SK-N-SH (cell line): ENCODE measurements around the gene DUSP16. TPM values are rescaled to one million over a fixed set of nuclear protein-coding genes. Genes with fewer than 3 reads are reported as not detected.
A peak's percentile ranks its signal among the peaks of the same experiment; 100 is the strongest.

Source experiments
- CTCF ChIA-PET: fragments of 300-600, 350-600 bp; formaldehyde crosslinking; extraction: SDS; loops from one replicate; lab custom pipeline; 2021; lab: Yijun Ruan, JAX
- POLR2A ChIA-PET: fragments of 350-600 bp; sonication (Branson Sonifier 250); formaldehyde crosslinking; extraction: SDS; loops from one replicate; lab custom pipeline; 2020; ENCODE audit warnings: antibody characterized with exemption, inconsistent platforms; lab: Yijun Ruan, JAX
- DNase-seq: peaks from one replicate; pipeline ENCODE4 v3.0.0; 2012
- H2AFZ ChIP-seq: fragments of 200-600 bp; sonication (generic); 2 replicates; pipeline ENCODE4 v1.8.1; 2016; ENCODE audit warnings: antibody characterized with exemption, mild to moderate bottlenecking, low read depth
- H3F3A ChIP-seq: fragments of 200-600 bp; sonication (generic); replicated peaks from 2 replicates; pipeline ENCODE3; 2016; ENCODE audit warnings: antibody characterized with exemption, mild to moderate bottlenecking; ENCODE audit not compliant: insufficient read depth
- H3K27ac ChIP-seq, 2 experiments: fragments of 200-500 bp in 1 of 2; fragments of 200-600 bp in 1 of 2; sonication (Bioruptor generic) in 1 of 2; sonication (generic), shearing (Covaris generic) in 1 of 2; 2 replicates each; pipeline versions ENCODE4 v1.5.1 to v1.6.1; 2014 to 2016; ENCODE audit warnings: low read depth in 2 of 2, inconsistent platforms in 1 of 2, low read length in 1 of 2, mild to moderate bottlenecking in 1 of 2, mixed read lengths in 1 of 2
- H3K27me3 ChIP-seq: fragments of 200-600 bp; sonication (generic), shearing (Covaris generic); 2 replicates; pipeline ENCODE4 v1.6.1; 2016; ENCODE audit warnings: mixed run types; ENCODE audit not compliant: insufficient read depth
- H3K36me3 ChIP-seq, 2 experiments: fragments of 200-500 bp in 1 of 2; fragments of 200-600 bp in 1 of 2; sonication (Bioruptor generic) in 1 of 2; sonication (generic) in 1 of 2; replicated peaks in 1 of 2; 2 replicates each; pipeline versions ENCODE3 to v1.5.1; 2014 to 2016; ENCODE audit warnings: low read length in 1 of 2, mild to moderate bottlenecking in 1 of 2; ENCODE audit not compliant: insufficient read depth in 2 of 2, control insufficient read depth in 1 of 2
- H3K4me1 ChIP-seq, 2 experiments: fragments of 200-500 bp in 1 of 2; fragments of 200-600 bp in 1 of 2; sonication (Bioruptor generic) in 1 of 2; sonication (generic), shearing (Covaris generic) in 1 of 2; 2 replicates each; pipeline versions ENCODE4 v1.5.1 to v1.6.1; 2014 to 2016; ENCODE audit warnings: low read depth in 1 of 2, low read length in 1 of 2, mixed run types in 1 of 2; ENCODE audit not compliant: insufficient read depth in 2 of 2, control insufficient read depth in 1 of 2
- H3K4me2 ChIP-seq: fragments of 200-600 bp; sonication (generic), shearing (Covaris generic); 2 replicates; pipeline ENCODE4 v1.6.1; 2017; ENCODE audit warnings: mixed run types
- H3K4me3 ChIP-seq, 2 experiments: fragments of 200-500 bp in 1 of 2; fragments of 200-600 bp in 1 of 2; sonication (Bioruptor generic) in 1 of 2; sonication (generic), shearing (Covaris generic) in 1 of 2; 2 replicates each; pipeline versions ENCODE4 v1.5.1 to v1.8.1; 2014 to 2016; ENCODE audit warnings: low read depth in 2 of 2, inconsistent platforms in 1 of 2, low read length in 1 of 2, mild to moderate bottlenecking in 1 of 2, mixed read lengths in 1 of 2, moderate library complexity in 1 of 2
- H3K79me2 ChIP-seq: fragments of 200-600 bp; sonication (generic); 2 replicates; pipeline ENCODE4 v1.8.1; 2017; ENCODE audit warnings: mild to moderate bottlenecking; ENCODE audit not compliant: insufficient read depth
- H3K9ac ChIP-seq: fragments of 200-600 bp; sonication (generic); 2 replicates; pipeline ENCODE4 v1.6.1; 2017; ENCODE audit warnings: mixed run types
- H3K9me2 ChIP-seq: fragments of 200-600 bp; sonication (generic); 2 replicates; pipeline ENCODE4 v1.6.1; 2017; ENCODE audit warnings: mixed run types
- H3K9me3 ChIP-seq: fragments of 200-600 bp; sonication (generic); 2 replicates; pipeline ENCODE4 v1.6.1; 2017; ENCODE audit warnings: mixed run types, mild to moderate bottlenecking, moderate library complexity
- H4K20me1 ChIP-seq: fragments of 200-600 bp; sonication (generic); 2 replicates; pipeline ENCODE4 v1.6.1; 2017; ENCODE audit warnings: mild to moderate bottlenecking, mixed run types; ENCODE audit not compliant: insufficient read depth
- CHD2 ChIP-seq: fragments of 150-350 bp; IDR thresholded peaks from 2 replicates; pipeline ENCODE4 v1.6.1; 2018; ENCODE audit warnings: low read length; ENCODE audit not compliant: partially characterized antibody
- ELF1 ChIP-seq: IDR thresholded peaks from 2 replicates; pipeline ENCODE4 v1.4.0; 2012
- EP300 ChIP-seq, 2 experiments: IDR thresholded peaks; 2 replicates each; pipeline versions ENCODE4 v1.4.0 to v1.6.1; 2012; ENCODE audit warnings: borderline replicate concordance in 1 of 2, low read depth in 1 of 2, low read length in 1 of 2
- FOXJ3 ChIP-seq: sonication (generic); formaldehyde crosslinking; IDR thresholded peaks from 2 replicates; pipeline ENCODE4 v1.5.1; 2020; ENCODE audit warnings: mild to moderate bottlenecking, missing genetic modification reagents
- GABPA ChIP-seq: IDR thresholded peaks from 2 replicates; pipeline ENCODE4 v1.4.0; 2012; ENCODE audit warnings: low read depth, mild to moderate bottlenecking
- GATA2 ChIP-seq: sonication (generic); formaldehyde crosslinking; IDR thresholded peaks from 2 replicates; pipeline ENCODE4 v1.5.0; 2020; ENCODE audit warnings: mild to moderate bottlenecking, missing genetic modification reagents
- IRF3 ChIP-seq: fragments of 150-350 bp; IDR thresholded peaks from 2 replicates; pipeline ENCODE4 v1.6.1; 2016; ENCODE audit warnings: mild to moderate bottlenecking, low read depth, low read length
- MEF2A ChIP-seq: IDR thresholded peaks from 2 replicates; pipeline ENCODE4 v1.4.0; 2012; ENCODE audit warnings: low read depth, borderline replicate concordance
- MXI1 ChIP-seq: IDR thresholded peaks from 2 replicates; pipeline ENCODE4 v1.6.1; 2012; ENCODE audit warnings: mild to moderate bottlenecking, low read depth, low read length, improper control_type of control experiment
- NFIC ChIP-seq: IDR thresholded peaks from 2 replicates; pipeline ENCODE4 v1.4.0; 2012; ENCODE audit warnings: borderline replicate concordance
- NRF1 ChIP-seq: IDR thresholded peaks from 2 replicates; pipeline ENCODE4 v1.6.1; 2012; ENCODE audit warnings: low read depth, mild to moderate bottlenecking, low read length
- PBX3 ChIP-seq: IDR thresholded peaks from 2 replicates; pipeline ENCODE4; 2012
- RCOR1 ChIP-seq: fragments of 150-350 bp; IDR thresholded peaks from 2 replicates; pipeline ENCODE4 v1.6.1; 2017; ENCODE audit warnings: antibody characterized with exemption, low read length
- REST ChIP-seq: IDR thresholded peaks from 2 replicates; pipeline ENCODE4 v1.6.1; 2012; ENCODE audit warnings: mild to moderate bottlenecking, low read depth, low read length, moderate library complexity
- RFX5 ChIP-seq: IDR thresholded peaks from 2 replicates; pipeline ENCODE4 v1.6.1; 2012; ENCODE audit warnings: mild to moderate bottlenecking, improper control_type of control experiment, low read length
- RXRA ChIP-seq: IDR thresholded peaks from 2 replicates; pipeline ENCODE4 v1.4.0; 2012; ENCODE audit warnings: low read depth, mild to moderate bottlenecking, borderline replicate concordance
- TAF1 ChIP-seq: IDR thresholded peaks from 2 replicates; pipeline ENCODE4 v1.6.1; 2012; ENCODE audit warnings: low read depth, mild to moderate bottlenecking, low read length, moderate library complexity, borderline replicate concordance
- TCF12 ChIP-seq: IDR thresholded peaks from 2 replicates; pipeline ENCODE4 v1.4.0; 2012
- TEAD4 ChIP-seq: IDR thresholded peaks from 2 replicates; pipeline ENCODE4 v1.4.0; 2012; ENCODE audit warnings: mild to moderate bottlenecking, borderline replicate concordance; ENCODE audit not compliant: insufficient read depth
- USF1 ChIP-seq: IDR thresholded peaks from 2 replicates; pipeline ENCODE4 v1.4.0; 2012; ENCODE audit warnings: low read depth, borderline replicate concordance
- USF2 ChIP-seq: fragments of 150-350 bp; IDR thresholded peaks from 2 replicates; pipeline ENCODE4 v1.6.1; 2017; ENCODE audit warnings: antibody characterized with exemption, low read length, low read depth, borderline replicate concordance
- YY1 ChIP-seq: IDR thresholded peaks from 2 replicates; pipeline ENCODE4 v1.4.0; 2012; ENCODE audit warnings: low read depth, mild to moderate bottlenecking
- WGBS: methylation state at CpG from one replicate; pipeline ENCODE4 v1.1.6; 2017; ENCODE audit warnings: low lambda C conversion rate; 5-methylcytosine and 5-hydroxymethylcytosine counted together
- polyA plus RNA-seq, 3 experiments: library from polyadenylated mRNA; depleted of rRNA; stranded (reverse); fragments of >200 nt; gene quantifications; 2 replicates each; pipeline ENCODE4 v1.2.3, GENCODE V29; 2012
- TF ChIP-seq, protein P1 (sequence below): IDR thresholded peaks from 2 replicates; pipeline ENCODE4 v1.4.0; 2012; ENCODE audit warnings: low read depth

The DUSP16 gene
- polyA plus RNA-seq, 1 of the 3 experiments (the other 2 are of a cell fraction): 7.1 TPM

DNA sequence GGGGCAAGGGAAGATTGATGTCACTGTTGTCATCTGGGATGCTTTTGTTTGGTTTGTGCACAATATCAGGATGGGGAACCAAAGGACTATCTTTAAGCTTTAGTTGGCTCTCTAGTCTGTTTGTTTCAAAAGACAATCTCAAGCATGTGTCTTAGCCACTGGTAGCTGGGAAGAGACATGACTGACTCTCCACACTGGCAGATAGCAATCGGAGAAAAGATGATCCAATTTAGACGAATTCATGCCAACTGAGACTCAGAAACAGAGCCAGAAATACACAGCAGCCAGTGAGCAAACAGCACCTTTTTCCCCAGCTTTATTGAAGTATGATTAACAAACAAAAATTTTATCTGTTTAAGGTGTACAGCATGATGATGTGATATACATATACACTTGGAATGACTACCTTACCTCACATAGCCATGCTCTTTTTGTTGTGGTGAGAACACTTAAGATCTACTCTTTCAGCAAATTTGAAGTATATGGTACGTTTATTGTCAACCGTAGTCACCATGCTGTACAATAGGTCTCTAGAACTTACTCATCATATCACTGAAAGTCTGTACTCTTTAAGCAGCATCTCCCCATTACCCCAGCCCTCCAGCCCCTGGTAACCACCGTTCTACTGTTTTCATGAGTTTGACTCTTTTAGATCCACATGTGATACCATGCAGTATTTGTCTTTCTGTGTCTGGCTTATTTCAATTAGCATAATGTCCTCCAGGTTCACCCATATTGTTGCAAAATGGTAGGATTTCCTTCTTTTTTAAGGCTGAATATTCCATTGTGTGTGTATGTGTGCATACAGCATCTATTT, 50.6 kb downstream of the DUSP16 start:
- ChIA-PET POLR2A (interaction anchor here (0.6 to 1.2 kb wide), 4 partner anchors 11 to 204 kb away, joined by 3 read pairs; no protein-coding TSS in a partner anchor), CTCF (interaction anchor here (0.5 to 1.4 kb wide), 3 partner anchors 69 to 144 kb away, joined by 3 to 6 read pairs (median 3); no protein-coding TSS in a partner anchor)
- WGBS: 19% methylated on average over 5 of the region's 5 CpGs
- peak overlapping the region; percentile 98 to 99 for H3K27ac ChIP-seq
- peak overlapping the region; percentile 78 for H3K4me2 ChIP-seq
- H3K9me2 ChIP-seq: no peaks in the 10 kb centered on the region
- H3K4me1 ChIP-seq: peaks cover 53 to 56% of the 10 kb centered on the region in 2 experiments
- peak overlapping the region in 1 of 2 experiments; percentile 25; a peak in 1 of 4 replicates for H3K4me3 ChIP-seq
- no peaks in the 10 kb centered on the region for H4K20me1 ChIP-seq
- no peaks in the 10 kb centered on the region for H3K27me3 ChIP-seq
- peaks cover 64% of the 10 kb centered on the region for H3K79me2 ChIP-seq
- H3K9ac ChIP-seq: peak overlapping the region; percentile 61; the same call in 1 of the 2 replicates
- no peaks in the 10 kb centered on the region for H3K9me3 ChIP-seq
- H3F3A ChIP-seq: peaks cover 54% of the 10 kb centered on the region
- H2AFZ ChIP-seq: no peak overlapping the region
- DNase-seq: peak; percentile 40
- H3K36me3 ChIP-seq: peaks cover 4 to 9% of the 10 kb centered on the region in 2 experiments
- TF ChIP-seq MXI1 (peak; percentile 45; the same call in 1 of the 2 replicates), NRF1 (no peak), RFX5 (no peak), USF2 (no peak), PBX3 (peak; percentile 73), YY1 (no peak), CHD2 (peak; percentile 61), GATA2 (peak; percentile 84), TCF12 (peak; percentile 70), RXRA (no peak), ELF1 (no peak), NFIC (peak; percentile 75), FOXJ3 (CRISPR knock-in tag) (no peak; the same call in 1 of the 2 replicates), EP300 (IDR thresholded peaks at IDR 0.05; ENCODE audit: borderline replicate concordance in 1 of 2, low read depth in 1 of 2, low read length in 1 of 2) (peak; percentile 11 to 79; a peak in 3 of 4 replicates), TEAD4 (no peak), REST (no peak), RCOR1 (peak; percentile 31; the same call in 1 of the 2 replicates), MEF2A (no peak), USF1 (no peak), IRF3 (no peak), TAF1 (no peak), GABPA (no peak)
- TF ChIP-seq, protein P1, sequence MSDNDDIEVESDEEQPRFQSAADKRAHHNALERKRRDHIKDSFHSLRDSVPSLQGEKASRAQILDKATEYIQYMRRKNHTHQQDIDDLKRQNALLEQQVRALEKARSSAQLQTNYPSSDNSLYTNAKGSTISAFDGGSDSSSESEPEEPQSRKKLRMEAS: peak; percentile 58; the same call in 1 of the 2 replicates
